Mucosa of stomach (tissue), 1 donor: ENCODE measurements around the gene LPAR2.
"Not testable (repeated sequence)": the region's sequence is repeated elsewhere in the genome, so short reads cannot be mapped to it uniquely, and the experiment has no call there.

Experiments used
- H3K27me3 ChIP-seq: one replicate; pipeline ENCODE4 v1.7.0; 2013; ENCODE audit warnings: mild to moderate bottlenecking, low read length; ENCODE audit not compliant: control insufficient read depth, insufficient read depth
- H3K36me3 ChIP-seq: one replicate; pipeline ENCODE4 v1.7.0; 2013; ENCODE audit warnings: low read length; ENCODE audit not compliant: control insufficient read depth, insufficient read depth
- H3K4me1 ChIP-seq: one replicate; pipeline ENCODE4 v1.7.0; 2013; ENCODE audit warnings: mild to moderate bottlenecking, low read length; ENCODE audit not compliant: control insufficient read depth, insufficient read depth
- H3K4me3 ChIP-seq: one replicate; pipeline ENCODE4 v1.7.0; 2013; ENCODE audit warnings: low read length
- H3K9ac ChIP-seq: one replicate; pipeline ENCODE4 v1.7.0; 2013; ENCODE audit warnings: mild to moderate bottlenecking, low read length, moderate library complexity
- H3K9me3 ChIP-seq: one replicate; pipeline ENCODE4 v1.7.0; 2013; ENCODE audit warnings: mild to moderate bottlenecking, low read length, moderate library complexity; ENCODE audit not compliant: control insufficient read depth
- donor health status: Pancreatic carcinoma.

LPAR2 gene

DNA sequence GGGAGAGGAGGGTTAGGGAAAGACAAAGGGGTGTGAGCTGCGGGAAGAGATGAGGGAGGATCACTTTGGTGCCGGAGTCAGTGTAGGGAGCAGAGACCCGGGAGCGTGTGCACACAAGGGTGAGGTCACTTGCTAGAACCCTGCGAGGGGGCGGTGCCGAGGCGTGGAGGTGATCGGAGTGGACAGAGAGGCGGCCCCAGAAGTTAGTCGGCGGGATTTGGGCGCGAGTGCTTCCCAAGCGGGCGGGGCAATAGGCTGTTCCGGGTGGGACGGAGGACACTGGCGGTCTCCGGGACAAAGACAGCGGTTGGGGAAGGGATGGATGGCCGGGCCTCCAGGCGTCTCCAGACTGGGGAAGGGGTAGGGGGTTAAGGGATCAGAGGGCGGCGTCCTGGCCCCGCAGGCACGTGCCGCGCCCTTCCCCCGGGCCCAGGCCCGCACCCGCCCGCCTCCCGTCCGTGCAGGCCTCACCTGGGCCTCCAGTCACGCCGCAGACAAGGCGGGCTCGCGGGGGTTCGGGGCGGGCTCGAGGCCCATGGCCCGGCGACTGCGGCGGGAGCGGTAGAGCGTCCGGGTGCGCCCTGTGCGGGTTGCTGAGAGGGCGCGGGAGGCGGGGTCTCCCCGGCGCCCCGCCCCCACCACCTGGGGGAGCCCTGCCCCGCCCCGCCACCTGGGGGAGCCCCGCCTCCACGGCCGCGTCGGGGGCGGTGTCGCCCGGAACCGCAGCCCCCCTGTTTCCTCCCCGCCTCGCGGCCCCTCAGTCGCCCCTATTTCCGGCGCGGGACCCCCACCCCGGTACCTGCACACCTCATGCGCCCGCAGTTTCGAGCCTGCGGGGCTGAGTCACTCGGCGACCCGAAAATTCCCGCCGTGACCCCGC, at the start of gene LPAR2:
LPAR2 (minus strand) TSS at position 600 of the 880 bp plus-strand sequence. CDS start 945 bp downstream, outside the sequence.
- peak within 1 kb of the TSS; percentile 46 for H3K4me3 ChIP-seq
- no peaks in the 10 kb centered on the region for H3K36me3 ChIP-seq
- H3K4me1 ChIP-seq = peaks cover 13% of the 10 kb centered on the region
- H3K9ac ChIP-seq = peak within 1 kb of the TSS; percentile 84
- no peaks in the 10 kb centered on the region for H3K27me3 ChIP-seq
- H3K9me3 ChIP-seq = no peaks in the 10 kb centered on the region

GRCh38 chr19:19677579-19677978, 49.6 kb upstream of the LPAR2 start:
- Histone ChIP-seq H3K9me3 (no peaks in the 10 kb centered on the region), H3K36me3 (peaks cover 15% of the 10 kb centered on the region), H3K4me3 (peak overlapping the region; percentile 15), H3K9ac (no peak overlapping the region), H3K27me3 (no peaks in the 10 kb centered on the region), H3K4me1 (no peaks in the 10 kb centered on the region)

- H3K4me3 ChIP-seq = no peak overlapping the region
- H3K36me3 ChIP-seq = peaks cover 8% of the 10 kb centered on the region
- H3K9me3 ChIP-seq = no peaks in the 10 kb centered on the region
- H3K4me1 ChIP-seq = peaks cover 6% of the 10 kb centered on the region
- no peaks in the 10 kb centered on the region for H3K27me3 ChIP-seq
- H3K9ac ChIP-seq = no peak overlapping the region
These were observed 46.3 kb upstream of the LPAR2 start for GRCh38 chr19:19674315-19674714.

- no peaks in the 10 kb centered on the region for H3K9me3 ChIP-seq
- H3K4me3 ChIP-seq = no peak overlapping the region
- peaks cover 10% of the 10 kb centered on the region for H3K4me1 ChIP-seq
- H3K36me3 ChIP-seq = no peaks in the 10 kb centered on the region
- H3K9ac ChIP-seq = no peak overlapping the region
- H3K27me3 ChIP-seq = no peaks in the 10 kb centered on the region
These were observed 44.8 kb upstream of the LPAR2 start for GRCh38 chr19:19672816-19673215.

DNA sequence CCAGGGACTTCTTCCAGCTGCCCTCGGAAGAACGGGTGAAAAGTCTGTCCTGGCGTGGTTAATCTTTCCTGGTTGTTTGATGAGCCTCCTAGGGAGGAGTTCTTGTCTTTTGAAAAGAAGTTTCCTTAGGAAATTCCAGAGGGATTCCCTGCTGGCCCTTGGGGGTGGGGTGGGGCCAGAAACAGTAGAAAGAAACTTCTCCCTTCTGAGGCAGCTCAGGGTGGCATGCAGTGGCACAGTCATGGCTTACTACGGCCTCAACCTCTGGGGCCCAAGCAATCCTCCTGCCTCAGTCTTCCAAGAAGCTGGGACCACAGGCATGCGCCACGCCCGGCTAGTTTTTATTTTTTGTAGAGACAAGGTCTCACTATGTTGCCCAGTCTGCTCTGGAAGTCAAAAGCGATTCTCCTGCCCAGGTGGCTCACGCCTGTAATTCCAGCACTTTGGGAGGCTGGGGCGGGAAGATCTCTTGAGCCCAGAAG, 42.1 kb upstream of the LPAR2 start:
- Histone ChIP-seq H3K9me3 (no peaks in the 10 kb centered on the region), H3K36me3 (no peaks in the 10 kb centered on the region), H3K4me1 (peaks cover 10% of the 10 kb centered on the region), H3K9ac (peak overlapping the region; percentile 94), H3K27me3 (no peaks in the 10 kb centered on the region), H3K4me3 (peak overlapping the region; percentile 80)

GRCh38 chr19:19668230-19669012, 40.4 kb upstream of the LPAR2 start, which contains the start of gene ZNF101:
TSS of gene ZNF101 (plus strand) at chr19:19668839. CDS start at chr19:19668964, 125 bp downstream.
- Histone ChIP-seq H3K36me3 (no peaks in the 10 kb centered on the region), H3K4me3 (peak within 1 kb of the TSS; percentile 80), H3K27me3 (no peaks in the 10 kb centered on the region), H3K4me1 (peaks cover 10% of the 10 kb centered on the region), H3K9me3 (no peaks in the 10 kb centered on the region), H3K9ac (peak within 1 kb of the TSS; percentile 94)

DNA sequence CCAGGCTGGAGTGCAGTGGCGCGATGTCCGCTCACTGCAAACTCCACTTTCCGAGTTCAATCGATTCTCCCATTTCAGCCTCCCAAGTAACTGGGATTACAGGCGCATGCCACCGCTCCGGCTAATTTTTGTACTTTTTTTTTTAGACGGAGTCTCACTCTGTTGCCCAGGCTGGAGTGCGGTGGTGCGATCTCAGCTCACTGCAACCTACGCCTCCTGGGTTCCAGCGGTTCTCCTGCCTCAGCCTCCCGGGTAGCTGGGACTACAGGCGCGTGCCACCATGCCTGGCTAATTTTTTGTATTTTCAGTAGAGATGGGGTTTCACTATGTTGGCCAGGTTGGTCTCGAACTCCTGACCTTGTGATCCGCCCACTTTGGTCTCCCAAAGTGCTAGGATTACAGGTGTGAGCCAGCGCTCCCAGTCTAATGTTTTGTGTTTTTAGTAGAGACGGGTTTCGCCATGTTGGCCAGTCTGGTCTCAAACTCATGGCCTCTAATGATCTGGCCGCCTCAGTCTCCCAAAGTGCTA, 37.5 kb upstream of the LPAR2 start:
- H3K27me3 ChIP-seq, H3K36me3 ChIP-seq, H3K4me3 ChIP-seq, H3K9ac ChIP-seq, H3K9me3 ChIP-seq: not testable (repeated sequence)
- H3K4me1 ChIP-seq = peaks cover 25% of the 10 kb centered on the region

- Histone ChIP-seq H3K36me3 (no peaks in the 10 kb centered on the region), H3K9ac (peak within 1 kb of the TSS; percentile 81), H3K4me1 (peaks cover 19% of the 10 kb centered on the region), H3K9me3 (no peaks in the 10 kb centered on the region), H3K4me3 (peak within 1 kb of the TSS; percentile 53), H3K27me3 (no peaks in the 10 kb centered on the region)
These were observed 35.5 kb upstream of the LPAR2 start, which contains the start of gene ATP13A1 for GRCh38 chr19:19663256-19664120. TSS of gene ATP13A1 (minus strand) at chr19:19663676. CDS start at chr19:19663666, 10 bp downstream.

DNA sequence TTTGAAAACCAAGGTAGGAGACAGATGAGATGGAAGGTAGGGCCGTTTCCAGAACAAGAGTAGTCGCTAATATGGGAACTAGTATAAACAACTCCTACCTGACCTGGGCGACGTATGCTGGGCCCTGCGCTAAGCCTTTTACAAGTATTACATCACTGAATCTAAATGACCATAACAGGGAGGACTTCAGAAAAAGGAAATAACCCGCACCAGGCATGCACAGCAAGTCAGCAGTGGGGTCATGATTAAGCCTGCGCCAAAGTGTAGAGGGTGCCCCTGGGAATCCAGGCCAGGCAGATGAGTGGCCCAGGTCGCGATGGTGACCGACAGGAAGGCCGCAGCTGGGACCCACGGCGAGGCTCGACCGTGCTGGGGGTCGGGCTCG, 34.8 kb upstream of the LPAR2 start:
- Histone ChIP-seq H3K4me3 (peak overlapping the region; percentile 53), H3K9ac (peak overlapping the region; percentile 81), H3K9me3 (no peaks in the 10 kb centered on the region), H3K4me1 (peaks cover 15% of the 10 kb centered on the region), H3K36me3 (no peaks in the 10 kb centered on the region), H3K27me3 (no peaks in the 10 kb centered on the region)

DNA sequence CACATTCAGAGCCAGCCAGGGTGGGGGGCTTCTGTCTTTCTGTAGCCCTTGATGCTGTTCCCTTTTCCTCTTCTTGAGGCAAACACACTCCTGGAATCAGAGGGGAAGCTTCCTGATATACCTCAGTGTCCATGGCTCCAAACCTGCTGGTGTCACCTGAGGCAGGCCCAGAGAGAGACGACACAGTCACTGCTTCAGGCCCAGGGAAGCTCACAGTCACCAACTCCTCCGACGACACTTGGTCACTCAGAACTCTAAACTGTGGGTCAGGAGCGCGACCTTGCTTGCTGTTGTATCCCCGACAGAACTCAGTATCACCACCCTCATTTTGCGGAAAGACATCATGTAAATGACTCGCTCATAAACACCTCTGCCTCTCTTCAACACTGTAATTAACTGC, 34.3 kb upstream of the LPAR2 start:
- peaks cover 3% of the 10 kb centered on the region for H3K36me3 ChIP-seq
- peaks cover 15% of the 10 kb centered on the region for H3K4me1 ChIP-seq
- H3K27me3 ChIP-seq = no peaks in the 10 kb centered on the region
- no peak overlapping the region for H3K9ac ChIP-seq
- H3K9me3 ChIP-seq = no peaks in the 10 kb centered on the region
- H3K4me3 ChIP-seq = no peak overlapping the region

DNA sequence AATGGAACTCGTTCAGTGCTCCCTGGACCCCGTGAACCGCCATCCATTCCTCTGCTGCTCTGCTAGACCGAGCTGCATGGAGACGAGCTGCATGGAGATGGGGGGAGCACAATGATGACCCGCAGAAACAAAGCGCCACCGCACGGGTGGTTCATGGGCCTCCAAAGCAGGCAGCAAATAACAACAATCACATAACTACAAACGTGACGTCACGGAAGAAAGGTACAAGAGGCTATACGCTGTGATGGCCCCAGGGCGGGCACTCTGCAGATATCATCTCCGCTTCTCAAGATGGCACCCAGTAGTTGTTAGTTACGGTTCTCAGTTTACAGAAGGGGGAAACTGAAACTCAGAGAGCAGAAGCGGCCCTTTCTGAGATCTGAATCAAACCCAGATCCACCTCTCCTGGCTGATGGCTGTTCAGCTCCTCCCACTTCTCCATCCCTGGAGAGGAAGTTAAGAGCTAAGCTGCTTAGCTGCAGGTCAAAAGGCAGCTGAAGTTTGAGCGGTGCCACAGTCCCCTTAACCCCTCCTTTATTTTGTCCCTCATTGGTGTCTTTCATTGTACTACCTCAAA, 33.7 kb upstream of the LPAR2 start:
- Histone ChIP-seq H3K4me1 (peaks cover 15% of the 10 kb centered on the region), H3K9me3 (no peaks in the 10 kb centered on the region), H3K36me3 (peaks cover 8% of the 10 kb centered on the region), H3K9ac (no peak overlapping the region), H3K4me3 (no peak overlapping the region), H3K27me3 (no peaks in the 10 kb centered on the region)
